Mammary epithelial cell (primary cell): Measurements from ENCODE around the gene CDX1.

Source experiments
- EZH2 ChIP-seq: IDR thresholded peaks from 2 replicates; pipeline ENCODE4 v1.6.1; 2012; ENCODE audit warnings: low read length, inconsistent platforms, borderline replicate concordance
- TF ChIP-seq, protein P1 (sequence below), 2 donors: IDR thresholded peaks in 1 of 2; conservative IDR thresholded peaks in 1 of 2; 2 replicates each; pipeline ENCODE4 v1.5.1; 2011 to 2012; ENCODE audit warnings: inconsistent platforms in 2 of 2, low read length in 2 of 2, mild to moderate bottlenecking in 2 of 2, control low read depth in 1 of 2, low read depth in 1 of 2; ENCODE audit not compliant: insufficient read depth in 1 of 2; ENCODE audit errors: extremely low read depth in 1 of 2

DNA sequence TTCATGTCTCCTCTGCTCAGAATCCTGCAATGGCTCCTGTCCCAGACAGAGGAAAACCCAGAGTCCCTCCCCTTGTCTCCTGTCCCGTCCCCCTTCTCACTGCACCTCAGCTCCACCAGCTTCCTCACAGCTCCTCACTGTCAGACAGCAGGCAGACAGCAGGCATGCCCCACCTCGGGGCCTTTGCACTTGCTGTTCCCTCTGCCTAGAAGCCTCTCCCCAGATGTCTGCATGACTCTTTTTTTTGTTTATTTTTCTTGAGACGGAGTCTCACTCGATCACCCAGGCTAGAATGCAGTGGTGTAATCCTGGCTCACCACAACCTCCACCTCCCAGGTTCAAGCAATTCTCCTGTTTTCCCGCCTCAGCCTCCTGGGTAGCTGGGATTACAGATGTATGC, 14.4 kb downstream of the CDX1 start:
- TF ChIP-seq, protein P1, sequence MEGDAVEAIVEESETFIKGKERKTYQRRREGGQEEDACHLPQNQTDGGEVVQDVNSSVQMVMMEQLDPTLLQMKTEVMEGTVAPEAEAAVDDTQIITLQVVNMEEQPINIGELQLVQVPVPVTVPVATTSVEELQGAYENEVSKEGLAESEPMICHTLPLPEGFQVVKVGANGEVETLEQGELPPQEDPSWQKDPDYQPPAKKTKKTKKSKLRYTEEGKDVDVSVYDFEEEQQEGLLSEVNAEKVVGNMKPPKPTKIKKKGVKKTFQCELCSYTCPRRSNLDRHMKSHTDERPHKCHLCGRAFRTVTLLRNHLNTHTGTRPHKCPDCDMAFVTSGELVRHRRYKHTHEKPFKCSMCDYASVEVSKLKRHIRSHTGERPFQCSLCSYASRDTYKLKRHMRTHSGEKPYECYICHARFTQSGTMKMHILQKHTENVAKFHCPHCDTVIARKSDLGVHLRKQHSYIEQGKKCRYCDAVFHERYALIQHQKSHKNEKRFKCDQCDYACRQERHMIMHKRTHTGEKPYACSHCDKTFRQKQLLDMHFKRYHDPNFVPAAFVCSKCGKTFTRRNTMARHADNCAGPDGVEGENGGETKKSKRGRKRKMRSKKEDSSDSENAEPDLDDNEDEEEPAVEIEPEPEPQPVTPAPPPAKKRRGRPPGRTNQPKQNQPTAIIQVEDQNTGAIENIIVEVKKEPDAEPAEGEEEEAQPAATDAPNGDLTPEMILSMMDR (conservative IDR thresholded peaks at IDR 0.05 in 1 of 2, IDR thresholded peaks at IDR 0.05 in 1 of 2; ENCODE audit: extremely low read depth in 1 of 2, insufficient read depth in 1 of 2, low read depth in 1 of 2, low read length in 2 of 2), result no peak
- no peak for TF ChIP-seq EZH2
